HG03025 (cell line): Measurements from ENCODE around the gene ICAM2.
"Not testable (repeated sequence)": the region's sequence is repeated elsewhere in the genome, so short reads cannot be mapped to it uniquely, and the experiment has no call there.

Experiments
- ATAC-seq: cut with Tn5 transposase; IDR thresholded peaks from one replicate; pipeline ENCODE4 v1.9.1; 2021; ENCODE audit warnings: mild to moderate bottlenecking, moderate library complexity; ENCODE audit not compliant: unreplicated experiment, low FRiP score

Gene ICAM2

GRCh38 chr17:63982641-63983040 lies 37.8 kb downstream of the ICAM2 start:
- ATAC-seq, result not testable (repeated sequence)

- ATAC-seq, result no peak
Measured at GRCh38 chr17:63978272-63979200, 41.9 kb downstream of the ICAM2 start.

GRCh38 chr17:63976702-63977101 lies 43.7 kb downstream of the ICAM2 start:
- no peak for ATAC-seq

GRCh38 chr17:63975541-63976092 lies 44.8 kb downstream of the ICAM2 start:
- no peak for ATAC-seq

GRCh38 chr17:63974594-63975192 lies 45.7 kb downstream of the ICAM2 start:
- no peak for ATAC-seq

- ATAC-seq, result no peak
Measured at GRCh38 chr17:63973930-63974593, 46.4 kb downstream of the ICAM2 start.

GRCh38 chr17:63973247-63973646 lies 47.2 kb downstream of the ICAM2 start:
- no peak for ATAC-seq

- no peak for ATAC-seq
Measured at GRCh38 chr17:63972796-63973195, 47.6 kb downstream of the ICAM2 start, which contains the start of gene SCN4A. Gene SCN4A (minus strand): TSS chr17:63972918. CDS start chr17:63972841, 77 bp downstream.

GRCh38 chr17:63969278-63969677 lies 51.2 kb downstream of the ICAM2 start:
- no peak for ATAC-seq

GRCh38 chr17:63967953-63968352 lies 52.5 kb downstream of the ICAM2 start:
- ATAC-seq, result no peak

- no peak for ATAC-seq
Measured at GRCh38 chr17:63966646-63967264, 53.7 kb downstream of the ICAM2 start.

GRCh38 chr17:63963123-63963522 lies 57.3 kb downstream of the ICAM2 start:
- no peak for ATAC-seq

GRCh38 chr17:63962298-63962744 lies 58.1 kb downstream of the ICAM2 start:
- no peak for ATAC-seq

- no peak for ATAC-seq
Measured at GRCh38 chr17:63961355-63962212, 58.8 kb downstream of the ICAM2 start.

GRCh38 chr17:63960430-63960829 lies 60.0 kb downstream of the ICAM2 start:
- no peak for ATAC-seq

GRCh38 chr17:63960006-63960405 lies 60.4 kb downstream of the ICAM2 start:
- ATAC-seq, result no peak

- ATAC-seq, result no peak
Measured at GRCh38 chr17:63956296-63956920, 64.0 kb downstream of the ICAM2 start.

GRCh38 chr17:63955791-63956190 lies 64.6 kb downstream of the ICAM2 start:
- ATAC-seq, result no peak

GRCh38 chr17:63955232-63955631 lies 65.2 kb downstream of the ICAM2 start:
- no peak for ATAC-seq
